ENCODE data around the gene PPP1R36. TPM values are rescaled to one million over a fixed set of nuclear protein-coding genes. Genes with fewer than 3 reads are reported as not detected.

PPP1R36 gene
- total RNA-seq (not detected), polyA plus RNA-seq (under 1 TPM in 1 of 2 donors, not detected in 1; 0.49 TPM)

- no peaks in the 10 kb centered on the region for H3K36me3 Mint-ChIP-seq
- peaks cover 18% of the 10 kb centered on the region for H3K4me1 ChIP-seq (ENCODE audit: insufficient read depth, low read length)
- peaks cover 7 to 18% (median 14%) of the 10 kb centered on the region in 4 donors for H3K4me1 Mint-ChIP-seq
- peak in 4 of 5 donors; percentile 30 to 41 (median 38) for DNase-seq
- ChIA-PET POLR2A (ENCODE audit: partially characterized antibody) (interaction anchor here (0.7 to 2.4 kb wide), 2 partner anchors 9 to 549 kb away, joined by 3 to 14 read pairs; partner anchors contain the start of gene HSPA2), CTCF (ENCODE audit: partially characterized antibody) (interaction anchor here (1.0 to 1.7 kb wide), 4 partner anchors 8 to 87 kb away, joined by 3 to 5 read pairs (median 4); no protein-coding TSS in a partner anchor)
- H3K27ac Mint-ChIP-seq = peak within 1 kb of the TSS in 6 of 7 donors; percentile 5 to 86 (median 56)
- H3K4me3 ChIP-seq (ENCODE audit: low read length in 2 of 2) = peak within 1 kb of the TSS in 1 of 2 donors; percentile 20
- no peaks in the 10 kb centered on the region for H3K27me3 Mint-ChIP-seq
- H3K4me3 Mint-ChIP-seq = peak within 1 kb of the TSS; percentile 71 to 78 (median 74)
- H3K9me3 ChIP-seq (ENCODE audit: control insufficient read depth in 1 of 2, low read length in 2 of 2) = no peaks in the 10 kb centered on the region
- no peaks in the 10 kb centered on the region for H3K27me3 ChIP-seq (ENCODE audit: insufficient read depth, low read length)
- H3K27ac ChIP-seq (ENCODE audit: low read depth, low read length) = no peak within 1 kb of the TSS
- no peaks in the 10 kb centered on the region for H3K9me3 Mint-ChIP-seq
- intact Hi-C loops (cut with micrococcal nuclease) = loop anchor here (1.0 kb wide), 1 partner anchor 10 kb away; the partner anchor contains the start of gene HSPA2
- H3K36me3 ChIP-seq (ENCODE audit: insufficient read depth, low read length) = no peaks in the 10 kb centered on the region
These were observed at the start of gene PPP1R36 for GRCh38 chr14:64549791-64550620. Gene PPP1R36 (plus strand): TSS chr14:64549961. CDS start chr14:64549998, 37 bp downstream.

- Mint-ChIP-seq H3K27ac (peak overlapping the region; percentile 82 to 100 (median 97)), H3K4me1 (peaks cover 26 to 79% (median 39%) of the 10 kb centered on the region in 4 donors), H3K36me3 (peaks cover 14 to 48% of the 10 kb centered on the region in 2 donors), H3K9me3 (peaks cover 0 to 3% (median 0%) of the 10 kb centered on the region in 8 donors), H3K4me3 (peak overlapping the region; percentile 79 to 100 (median 96)), H3K27me3 (peaks cover 0 to 2% of the 10 kb centered on the region in 2 donors)
- peaks cover 7% of the 10 kb centered on the region for H3K36me3 ChIP-seq (ENCODE audit: insufficient read depth, low read length)
- ChIA-PET POLR2A (ENCODE audit: partially characterized antibody) (interaction anchor here (3.5 to 12.6 kb wide), 3 partner anchors 11 to 112 kb away, joined by 44 to 318 read pairs (median 47); partner anchors contain the start of gene MTHFD1), CTCF (ENCODE audit: partially characterized antibody) (interaction anchor here (3.4 kb wide), 1 partner anchor 10 kb away, joined by 24 read pairs; no protein-coding TSS in a partner anchor)
- H3K9me3 ChIP-seq (ENCODE audit: control insufficient read depth in 1 of 2, low read length in 2 of 2) = no peaks in the 10 kb centered on the region
- peaks cover 57% of the 10 kb centered on the region for H3K4me1 ChIP-seq (ENCODE audit: insufficient read depth, low read length)
- H3K4me3 ChIP-seq (ENCODE audit: low read length in 2 of 2) = no peak overlapping the region
- peak overlapping the region; percentile 100 for H3K27ac ChIP-seq (ENCODE audit: low read depth, low read length)
- intact Hi-C loops (cut with micrococcal nuclease) = no loop called here
- no peaks in the 10 kb centered on the region for H3K27me3 ChIP-seq (ENCODE audit: insufficient read depth, low read length)
- no peak for DNase-seq
These were observed 49.7 kb upstream of the PPP1R36 start for GRCh38 chr14:64500088-64500487.

GRCh38 chr14:64501411-64502171, 48.2 kb upstream of the PPP1R36 start:
- Mint-ChIP-seq H3K9me3 (peaks cover 0 to 3% (median 0%) of the 10 kb centered on the region in 8 donors), H3K27ac (peak overlapping the region; percentile 94 to 100 (median 99)), H3K36me3 (peaks cover 10 to 50% of the 10 kb centered on the region in 2 donors), H3K4me1 (peaks cover 27 to 79% (median 37%) of the 10 kb centered on the region in 4 donors), H3K4me3 (peak overlapping the region; percentile 94 to 100 (median 98)), H3K27me3 (peaks cover 0 to 2% of the 10 kb centered on the region in 2 donors)
- Histone ChIP-seq H3K36me3 (ENCODE audit: insufficient read depth, low read length) (peaks cover 7% of the 10 kb centered on the region), H3K27ac (ENCODE audit: low read depth, low read length) (peak overlapping the region; percentile 100), H3K27me3 (ENCODE audit: insufficient read depth, low read length) (no peaks in the 10 kb centered on the region), H3K9me3 (ENCODE audit: control insufficient read depth in 1 of 2, low read length in 2 of 2) (no peaks in the 10 kb centered on the region), H3K4me3 (ENCODE audit: low read length in 2 of 2) (peak overlapping the region; percentile 47 to 77), H3K4me1 (ENCODE audit: insufficient read depth, low read length) (peaks cover 55% of the 10 kb centered on the region)
- intact Hi-C loops (cut with micrococcal nuclease) = loop anchor here (2.0 kb wide), 4 partner anchors 23 to 649 kb away; partner anchors contain the start of gene SYNE2
- POLR2A ChIA-PET (ENCODE audit: partially characterized antibody) = interaction anchor here (0.9 to 12.6 kb wide), 15 partner anchors 10 to 851 kb away, joined by 3 to 318 read pairs (median 6); partner anchors contain the start of genes AKAP5, CHURC1, HSPA2 and MTHFD1
- DNase-seq = peak; percentile 44 to 62 (median 48)
- CTCF ChIA-PET (ENCODE audit: partially characterized antibody) = interaction anchor here (1.1 to 5.3 kb wide), 8 partner anchors 9 to 71 kb away, joined by 3 to 28 read pairs (median 10); no protein-coding TSS in a partner anchor

GRCh38 chr14:64502456-64502855, 47.3 kb upstream of the PPP1R36 start:
- peaks cover 0 to 3% (median 0%) of the 10 kb centered on the region in 8 donors for H3K9me3 Mint-ChIP-seq
- Histone ChIP-seq H3K27me3 (ENCODE audit: insufficient read depth, low read length) (no peaks in the 10 kb centered on the region), H3K4me1 (ENCODE audit: insufficient read depth, low read length) (peaks cover 55% of the 10 kb centered on the region), H3K4me3 (ENCODE audit: low read length in 2 of 2) (peak overlapping the region; percentile 47 to 77), H3K27ac (ENCODE audit: low read depth, low read length) (peak overlapping the region; percentile 100), H3K9me3 (ENCODE audit: control insufficient read depth in 1 of 2, low read length in 2 of 2) (no peaks in the 10 kb centered on the region), H3K36me3 (ENCODE audit: insufficient read depth, low read length) (peaks cover 7% of the 10 kb centered on the region)
- POLR2A ChIA-PET (ENCODE audit: partially characterized antibody) = interaction anchor here (0.9 to 12.6 kb wide), 16 partner anchors 9 to 852 kb away, joined by 3 to 318 read pairs (median 5); partner anchors contain the start of genes AKAP5, CHURC1, HSPA2 and MTHFD1
- H3K36me3 Mint-ChIP-seq = peaks cover 6 to 47% of the 10 kb centered on the region in 2 donors
- peak; percentile 28 to 63 (median 32) for DNase-seq
- H3K27ac Mint-ChIP-seq = peak overlapping the region; percentile 94 to 100 (median 99)
- intact Hi-C loops (cut with micrococcal nuclease) = loop anchor here (2.0 kb wide), 4 partner anchors 24 to 650 kb away; partner anchors contain the start of gene SYNE2
- peaks cover 0 to 2% of the 10 kb centered on the region in 2 donors for H3K27me3 Mint-ChIP-seq
- CTCF ChIA-PET (ENCODE audit: partially characterized antibody) = interaction anchor here (1.1 to 5.3 kb wide), 9 partner anchors 8 to 74 kb away, joined by 4 to 28 read pairs (median 8); no protein-coding TSS in a partner anchor
- H3K4me3 Mint-ChIP-seq = peak overlapping the region; percentile 94 to 100 (median 98)
- H3K4me1 Mint-ChIP-seq = peaks cover 27 to 79% (median 36%) of the 10 kb centered on the region in 4 donors

GRCh38 chr14:64502887-64503433, 46.8 kb upstream of the PPP1R36 start:
- Histone ChIP-seq H3K4me1 (ENCODE audit: insufficient read depth, low read length) (peaks cover 55% of the 10 kb centered on the region), H3K36me3 (ENCODE audit: insufficient read depth, low read length) (peaks cover 2% of the 10 kb centered on the region), H3K4me3 (ENCODE audit: low read length in 2 of 2) (peak overlapping the region; percentile 47 to 77), H3K27me3 (ENCODE audit: insufficient read depth, low read length) (no peaks in the 10 kb centered on the region), H3K27ac (ENCODE audit: low read depth, low read length) (peak overlapping the region; percentile 100), H3K9me3 (ENCODE audit: control insufficient read depth in 1 of 2, low read length in 2 of 2) (no peaks in the 10 kb centered on the region)
- intact Hi-C loops (cut with micrococcal nuclease) = loop anchor here (1.0 to 2.0 kb wide), 5 partner anchors 8 to 650 kb away; partner anchors contain the start of gene SYNE2
- ChIA-PET POLR2A (ENCODE audit: partially characterized antibody) (interaction anchor here (0.6 to 12.6 kb wide), 19 partner anchors 8 to 909 kb away, joined by 3 to 318 read pairs (median 4); partner anchors contain the start of genes AKAP5, HSPA2 and MTHFD1), CTCF (ENCODE audit: partially characterized antibody) (interaction anchor here (1.1 to 5.3 kb wide), 9 partner anchors 7 to 75 kb away, joined by 4 to 28 read pairs (median 8); no protein-coding TSS in a partner anchor)
- DNase-seq = peak in 2 of 5 donors; percentile 55 to 62
- Mint-ChIP-seq H3K27ac (peak overlapping the region; percentile 94 to 100 (median 99)), H3K36me3 (peaks cover 1 to 43% of the 10 kb centered on the region in 2 donors), H3K9me3 (peaks cover 0 to 3% (median 0%) of the 10 kb centered on the region in 8 donors), H3K27me3 (peaks cover 0 to 2% of the 10 kb centered on the region in 2 donors), H3K4me1 (peaks cover 29 to 79% (median 37%) of the 10 kb centered on the region in 4 donors), H3K4me3 (peak overlapping the region; percentile 94 to 100 (median 98))

Measured in CD4-positive, alpha-beta memory T cell (primary cell).